Transverse colon (tissue), 4 donors: ENCODE results near the gene TXNRD3. TPM values are rescaled to one million over a fixed set of nuclear protein-coding genes. Genes with fewer than 3 reads are reported as not detected.
A peak's percentile ranks its signal among the peaks of the same experiment; 100 is the strongest.

Source experiments
- DNase-seq: peaks from one replicate; pipeline ENCODE4 v3.0.0-alpha.2; 2019
- H3K27ac ChIP-seq, 4 donors: fragments of 200-600 bp; sonication (generic); 2 replicates each; pipeline ENCODE4 v1.5.1; 2016 to 2018; ENCODE audit warnings: inconsistent platforms in 4 of 4
- H3K27me3 ChIP-seq: fragments of 200-600 bp; sonication (generic); 2 replicates; pipeline ENCODE4 v1.5.1; 2017; ENCODE audit warnings: inconsistent platforms
- H3K36me3 ChIP-seq, 4 donors: fragments of 200-600 bp; sonication (generic); 2 replicates each; pipeline ENCODE4 v1.5.1; 2017 to 2019; ENCODE audit warnings: inconsistent platforms in 4 of 4
- H3K4me1 ChIP-seq, 4 donors: fragments of 200-600 bp; sonication (generic); 2 replicates each; pipeline ENCODE4 v1.5.1; 2017 to 2020; ENCODE audit warnings: inconsistent platforms in 4 of 4
- H3K4me3 ChIP-seq, 4 donors: fragments of 200-600 bp; sonication (generic); 1 replicate in 1 of 4; 2 replicates in 3 of 4; pipeline versions ENCODE4 v1.5.1 to v1.6.1; 2017 to 2019; ENCODE audit warnings: inconsistent platforms in 4 of 4
- H3K9me3 ChIP-seq, 2 donors: fragments of 200-600 bp; sonication (generic); 2 replicates each; pipeline ENCODE4 v1.5.1; 2017 to 2019; ENCODE audit warnings: inconsistent platforms in 2 of 2
- CTCF ChIP-seq, 5 experiments: fragments of 200-600 bp in 3 of 5; fragments of 450-650 bp in 2 of 5; sonication (generic) in 3 of 5; IDR thresholded peaks; 1 replicate in 2 of 5; 2 replicates in 3 of 5; pipeline ENCODE4 v1.5.1; 2016 to 2017; ENCODE audit warnings: antibody characterized with exemption in 5 of 5, inconsistent platforms in 3 of 5, mild to moderate bottlenecking in 2 of 5, moderate library complexity in 1 of 5
- EP300 ChIP-seq: sonication (generic); formaldehyde crosslinking; IDR thresholded peaks from one replicate; pipeline ENCODE4 v1.6.1; 2017; ENCODE audit warnings: antibody characterized with exemption, low read depth
- POLR2A ChIP-seq: fragments of 450-650 bp; IDR thresholded peaks from one replicate; pipeline ENCODE4 v1.6.1; 2016; ENCODE audit warnings: antibody characterized with exemption, mild to moderate bottlenecking, moderate library complexity
- POLR2AphosphoS5 ChIP-seq, 3 donors: sonication (generic); formaldehyde crosslinking; IDR thresholded peaks; one replicate each; pipeline ENCODE4 v1.6.1; 2016; ENCODE audit warnings: antibody characterized with exemption in 3 of 3
- WGBS, 2 donors: methylation state at CpG; one replicate each; pipeline ENCODE4 v1.1.5; 2018; ENCODE audit warnings: low coverage in 1 of 2; 5-methylcytosine and 5-hydroxymethylcytosine counted together
- in situ Hi-C, 4 donors: fragments of 200-750 bp; cut with MboI; loops; one replicate each; pipeline versions ENCODE4 v1.15.0 to v1.15.1; 2017; ENCODE audit warnings: low sequenced_read_pairs in 3 of 4, low pct_ligation_motif_present in 1 of 4, low pct_unique_long_range_greater_than_20kb in 1 of 4
- intact Hi-C: fragments of 100-400 bp; cut with DNase I; formaldehyde crosslinking; loops from one replicate; pipeline ENCODE4 v1.15.1; 2023; ENCODE audit warnings: low total_unique reads
- total RNA-seq, 4 donors: library from RNA; depleted of rRNA; stranded (reverse); fragments of >200 nt; gene quantifications; one replicate each; pipeline ENCODE4 v1.1.0, GENCODE V29; 2016

TXNRD3 gene
- total RNA-seq, 4 donors from 2014 or later: 2.0 to 6.4 (median 3.5) TPM

GRCh38 chr3:126659915-126660886 lies 5.3 kb upstream of the TXNRD3 start:
- H3K36me3 ChIP-seq: no peaks in the 10 kb centered on the region
- H3K27ac ChIP-seq: no peak overlapping the region
- no peaks in the 10 kb centered on the region for H3K9me3 ChIP-seq
- in situ Hi-C loops (no loop called here), intact Hi-C loops (no loop called here)
- DNase-seq: no peak
- 43 to 78% methylated on average over 1 to 19 of the region's 19 CpGs for WGBS, 2 donors
- H3K4me1 ChIP-seq: peaks cover 0 to 3% (median 0%) of the 10 kb centered on the region in 4 donors
- peaks cover 43% of the 10 kb centered on the region for H3K27me3 ChIP-seq
- TF ChIP-seq POLR2A (no peak), CTCF (IDR thresholded peaks at IDR 0.05) (peak in 3 of 5 experiments; percentile 17 to 31 (median 23))
- no peak overlapping the region for H3K4me3 ChIP-seq

GRCh38 chr3:126658584-126658983 lies 3.7 kb upstream of the TXNRD3 start:
- in situ Hi-C loops (no loop called here), intact Hi-C loops (no loop called here)
- 91 to 92% methylated on average over 3 of the region's 3 CpGs for WGBS, 2 donors
- Histone ChIP-seq H3K27me3 (peaks cover 43% of the 10 kb centered on the region), H3K36me3 (no peaks in the 10 kb centered on the region), H3K4me3 (no peak overlapping the region), H3K9me3 (no peaks in the 10 kb centered on the region), H3K4me1 (peaks cover 0 to 7% (median 3%) of the 10 kb centered on the region in 4 donors), H3K27ac (no peak overlapping the region)
- no peak for TF ChIP-seq POLR2AphosphoS5 (IDR thresholded peaks at IDR 0.05)
- TF ChIP-seq EP300: no peak
- no peak for TF ChIP-seq CTCF (IDR thresholded peaks at IDR 0.05)
- TF ChIP-seq POLR2A: no peak
- no peak for DNase-seq

GRCh38 chr3:126657901-126658300 lies 3.0 kb upstream of the TXNRD3 start:
- Histone ChIP-seq H3K9me3 (no peaks in the 10 kb centered on the region), H3K27ac (no peak overlapping the region), H3K36me3 (no peaks in the 10 kb centered on the region), H3K4me1 (peaks cover 0 to 7% (median 3%) of the 10 kb centered on the region in 4 donors), H3K4me3 (no peak overlapping the region), H3K27me3 (peaks cover 40% of the 10 kb centered on the region)
- DNase-seq: no peak
- TF ChIP-seq POLR2AphosphoS5 (IDR thresholded peaks at IDR 0.05): no peak
- no peak for TF ChIP-seq POLR2A
- no peak for TF ChIP-seq EP300
- TF ChIP-seq CTCF (IDR thresholded peaks at IDR 0.05): no peak
- in situ Hi-C loops (no loop called here), intact Hi-C loops (no loop called here)
- 86% methylated on average over 2 of the region's 2 CpGs; no CpG with 5 or more reads in 1 of the 2 donors for WGBS, 2 donors

- Histone ChIP-seq H3K4me1 (peaks cover 0 to 7% (median 3%) of the 10 kb centered on the region in 4 donors), H3K27me3 (peaks cover 27% of the 10 kb centered on the region), H3K9me3 (no peaks in the 10 kb centered on the region), H3K4me3 (no peak overlapping the region), H3K36me3 (no peaks in the 10 kb centered on the region), H3K27ac (no peak overlapping the region)
- 79 to 100% methylated on average over 1 to 8 of the region's 8 CpGs for WGBS, 2 donors
- DNase-seq: no peak
- in situ Hi-C loops (no loop called here), intact Hi-C loops (no loop called here)
- TF ChIP-seq CTCF (IDR thresholded peaks at IDR 0.05) (no peak), POLR2AphosphoS5 (IDR thresholded peaks at IDR 0.05) (no peak), EP300 (no peak), POLR2A (no peak)
Measured at GRCh38 chr3:126656371-126657134, 1.6 kb upstream of the TXNRD3 start.
